Measurements from ENCODE around the gene CKAP2L.

DNA sequence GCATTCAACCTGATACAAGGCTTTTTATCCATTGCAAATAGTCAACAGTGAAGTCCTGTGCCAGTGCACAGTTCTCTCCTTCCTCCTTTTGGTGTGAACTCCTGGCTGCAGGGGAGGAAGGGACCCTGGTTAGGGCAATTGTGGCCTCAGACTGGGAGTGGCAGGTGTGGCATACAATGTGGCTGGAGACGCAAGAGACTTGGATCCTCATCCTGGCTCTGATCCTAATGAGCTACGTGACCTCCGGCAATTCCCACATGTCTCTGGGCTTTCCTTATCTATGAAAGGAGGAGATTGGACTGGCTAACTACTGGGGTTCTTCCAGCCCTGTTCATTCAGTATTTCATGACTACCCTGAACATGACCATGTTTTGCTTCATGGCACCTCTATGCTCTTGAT, 30.4 kb upstream of the CKAP2L start:
- TF ChIP-seq, protein P1, sequence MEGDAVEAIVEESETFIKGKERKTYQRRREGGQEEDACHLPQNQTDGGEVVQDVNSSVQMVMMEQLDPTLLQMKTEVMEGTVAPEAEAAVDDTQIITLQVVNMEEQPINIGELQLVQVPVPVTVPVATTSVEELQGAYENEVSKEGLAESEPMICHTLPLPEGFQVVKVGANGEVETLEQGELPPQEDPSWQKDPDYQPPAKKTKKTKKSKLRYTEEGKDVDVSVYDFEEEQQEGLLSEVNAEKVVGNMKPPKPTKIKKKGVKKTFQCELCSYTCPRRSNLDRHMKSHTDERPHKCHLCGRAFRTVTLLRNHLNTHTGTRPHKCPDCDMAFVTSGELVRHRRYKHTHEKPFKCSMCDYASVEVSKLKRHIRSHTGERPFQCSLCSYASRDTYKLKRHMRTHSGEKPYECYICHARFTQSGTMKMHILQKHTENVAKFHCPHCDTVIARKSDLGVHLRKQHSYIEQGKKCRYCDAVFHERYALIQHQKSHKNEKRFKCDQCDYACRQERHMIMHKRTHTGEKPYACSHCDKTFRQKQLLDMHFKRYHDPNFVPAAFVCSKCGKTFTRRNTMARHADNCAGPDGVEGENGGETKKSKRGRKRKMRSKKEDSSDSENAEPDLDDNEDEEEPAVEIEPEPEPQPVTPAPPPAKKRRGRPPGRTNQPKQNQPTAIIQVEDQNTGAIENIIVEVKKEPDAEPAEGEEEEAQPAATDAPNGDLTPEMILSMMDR (IDR thresholded peaks at IDR 0.05; ENCODE audit: poor library complexity, severe bottlenecking) = no peak
- TF ChIP-seq POLR2AphosphoS5 (IDR thresholded peaks at IDR 0.05) = no peak
